K562 (cell line): ENCODE measurements around the gene CLCN2. TPM values are rescaled to one million over a fixed set of nuclear protein-coding genes. Genes with fewer than 3 reads are reported as not detected.

Experiments used
- IFI16 ChIP-seq: fragments of 250-450 bp; sonication (Bioruptor Pico); IDR thresholded peaks from 2 replicates; pipeline ENCODE4 v2.1.2; 2022; ENCODE audit warnings: mild to moderate bottlenecking, inconsistent platforms
- MCM2 ChIP-seq: fragments of 450-650 bp; IDR thresholded peaks from 2 replicates; pipeline ENCODE4 v1.6.1; 2017; ENCODE audit warnings: low read depth, mild to moderate bottlenecking
- SMAD2 ChIP-seq: fragments of 150-350 bp; IDR thresholded peaks from 2 replicates; pipeline ENCODE4 v1.6.1; 2014; ENCODE audit warnings: low read depth, mild to moderate bottlenecking, low read length
- ZNF253 ChIP-seq: fragments of 250-450 bp; sonication (Bioruptor Pico); conservative IDR thresholded peaks from 2 replicates; pipeline ENCODE4 v1.6.1; 2021; ENCODE audit warnings: mild to moderate bottlenecking
- ZNF79 ChIP-seq: fragments of 250-450 bp; sonication (Bioruptor Pico); IDR thresholded peaks from 2 replicates; pipeline ENCODE4 v1.4.0; 2020; ENCODE audit warnings: low read depth, mild to moderate bottlenecking, moderate library complexity
- polyA plus RNA-seq, 8 experiments: library from polyadenylated mRNA; depleted of rRNA in 4 of 8; stranded (reverse) in 5 of 8; unstranded in 3 of 8; fragments of >200 nt; fragmentation: Nextera tagmentation in 2 of 8; fragmentation: Illumina TruSeq in 1 of 8; extraction: Ambion mirVana in 2 of 8; extraction: Trizol in 1 of 8; gene quantifications; 2 replicates each; pipeline versions ENCODE4 v1.2.1 to v1.2.3, GENCODE V29; 2011 to 2014; ENCODE audit warnings: inconsistent platforms in 1 of 8, missing spikeins in 1 of 8
- total RNA-seq, 7 experiments: library from RNA; depleted of rRNA in 6 of 7; stranded (reverse); fragments of >200 nt in 6 of 7; fragmentation: Illumina TruSeq in 2 of 7; extraction: Trizol in 2 of 7; gene quantifications; 2 replicates each; pipeline versions ENCODE4 v1.2.1 to v1.2.3, GENCODE V29; 2011 to 2021; ENCODE audit warnings: low replicate concordance in 1 of 7
- TF ChIP-seq, protein P1 (sequence below): fragments of 450-650 bp; IDR thresholded peaks from 2 replicates; pipeline ENCODE4 v1.6.1; 2016; ENCODE audit warnings: mild to moderate bottlenecking, moderate library complexity
- TF ChIP-seq, protein P2 (sequence below): fragments of 450-650 bp; IDR thresholded peaks from 2 replicates; pipeline ENCODE4 v1.6.1; 2016; ENCODE audit warnings: low read depth

The CLCN2 gene
- total and polyA plus RNA-seq, 9 of the 15 experiments (the other 6 are each of a cell fraction or from before 2014, with no cell fraction given), result 0.10 to 14.0 (median 6.9) TPM

DNA sequence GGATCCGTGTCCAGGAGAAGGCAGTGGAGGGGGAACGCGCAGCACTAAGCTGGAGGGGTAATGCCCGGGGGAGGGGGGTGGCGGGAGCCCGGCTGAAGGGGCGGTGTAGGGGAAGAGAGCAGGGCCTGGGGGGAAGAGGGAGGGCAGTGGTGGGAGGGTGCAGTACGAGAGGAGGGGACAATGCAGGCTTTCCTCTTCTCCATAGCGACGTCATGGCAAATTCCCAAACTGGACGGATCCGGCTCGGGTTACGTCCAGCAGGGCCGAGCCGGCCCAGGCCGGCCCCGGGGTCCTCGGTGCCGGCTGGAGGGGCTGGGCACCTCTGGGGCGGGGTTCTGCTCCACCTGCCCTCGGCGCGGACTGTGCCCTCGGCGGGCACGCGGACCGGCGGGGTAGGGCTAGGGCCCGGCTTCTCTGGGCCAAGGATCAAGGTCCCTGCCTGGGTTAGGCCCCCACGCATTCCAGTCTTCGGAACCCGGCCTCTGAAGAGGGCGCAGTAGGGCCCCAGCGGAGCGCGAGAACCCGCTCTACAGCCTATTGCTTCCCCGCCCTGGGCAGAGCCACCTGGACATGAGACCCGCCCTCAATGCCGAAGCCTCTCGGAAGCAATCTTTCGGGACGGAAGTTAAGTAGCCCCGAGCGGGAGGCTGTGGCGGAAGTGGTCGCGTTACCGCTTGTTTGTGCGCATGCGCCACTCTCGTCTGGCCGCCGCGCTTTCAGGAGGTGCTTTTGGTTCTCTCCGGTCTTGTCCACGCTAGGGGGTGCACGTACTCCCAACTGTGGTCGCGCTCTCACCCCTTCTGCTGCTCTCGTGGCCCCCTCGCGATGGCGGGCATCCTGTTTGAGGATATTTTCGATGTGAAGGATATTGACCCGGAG, 1.5 kb upstream of the CLCN2 start (continued):
- TF ChIP-seq, protein P1, sequence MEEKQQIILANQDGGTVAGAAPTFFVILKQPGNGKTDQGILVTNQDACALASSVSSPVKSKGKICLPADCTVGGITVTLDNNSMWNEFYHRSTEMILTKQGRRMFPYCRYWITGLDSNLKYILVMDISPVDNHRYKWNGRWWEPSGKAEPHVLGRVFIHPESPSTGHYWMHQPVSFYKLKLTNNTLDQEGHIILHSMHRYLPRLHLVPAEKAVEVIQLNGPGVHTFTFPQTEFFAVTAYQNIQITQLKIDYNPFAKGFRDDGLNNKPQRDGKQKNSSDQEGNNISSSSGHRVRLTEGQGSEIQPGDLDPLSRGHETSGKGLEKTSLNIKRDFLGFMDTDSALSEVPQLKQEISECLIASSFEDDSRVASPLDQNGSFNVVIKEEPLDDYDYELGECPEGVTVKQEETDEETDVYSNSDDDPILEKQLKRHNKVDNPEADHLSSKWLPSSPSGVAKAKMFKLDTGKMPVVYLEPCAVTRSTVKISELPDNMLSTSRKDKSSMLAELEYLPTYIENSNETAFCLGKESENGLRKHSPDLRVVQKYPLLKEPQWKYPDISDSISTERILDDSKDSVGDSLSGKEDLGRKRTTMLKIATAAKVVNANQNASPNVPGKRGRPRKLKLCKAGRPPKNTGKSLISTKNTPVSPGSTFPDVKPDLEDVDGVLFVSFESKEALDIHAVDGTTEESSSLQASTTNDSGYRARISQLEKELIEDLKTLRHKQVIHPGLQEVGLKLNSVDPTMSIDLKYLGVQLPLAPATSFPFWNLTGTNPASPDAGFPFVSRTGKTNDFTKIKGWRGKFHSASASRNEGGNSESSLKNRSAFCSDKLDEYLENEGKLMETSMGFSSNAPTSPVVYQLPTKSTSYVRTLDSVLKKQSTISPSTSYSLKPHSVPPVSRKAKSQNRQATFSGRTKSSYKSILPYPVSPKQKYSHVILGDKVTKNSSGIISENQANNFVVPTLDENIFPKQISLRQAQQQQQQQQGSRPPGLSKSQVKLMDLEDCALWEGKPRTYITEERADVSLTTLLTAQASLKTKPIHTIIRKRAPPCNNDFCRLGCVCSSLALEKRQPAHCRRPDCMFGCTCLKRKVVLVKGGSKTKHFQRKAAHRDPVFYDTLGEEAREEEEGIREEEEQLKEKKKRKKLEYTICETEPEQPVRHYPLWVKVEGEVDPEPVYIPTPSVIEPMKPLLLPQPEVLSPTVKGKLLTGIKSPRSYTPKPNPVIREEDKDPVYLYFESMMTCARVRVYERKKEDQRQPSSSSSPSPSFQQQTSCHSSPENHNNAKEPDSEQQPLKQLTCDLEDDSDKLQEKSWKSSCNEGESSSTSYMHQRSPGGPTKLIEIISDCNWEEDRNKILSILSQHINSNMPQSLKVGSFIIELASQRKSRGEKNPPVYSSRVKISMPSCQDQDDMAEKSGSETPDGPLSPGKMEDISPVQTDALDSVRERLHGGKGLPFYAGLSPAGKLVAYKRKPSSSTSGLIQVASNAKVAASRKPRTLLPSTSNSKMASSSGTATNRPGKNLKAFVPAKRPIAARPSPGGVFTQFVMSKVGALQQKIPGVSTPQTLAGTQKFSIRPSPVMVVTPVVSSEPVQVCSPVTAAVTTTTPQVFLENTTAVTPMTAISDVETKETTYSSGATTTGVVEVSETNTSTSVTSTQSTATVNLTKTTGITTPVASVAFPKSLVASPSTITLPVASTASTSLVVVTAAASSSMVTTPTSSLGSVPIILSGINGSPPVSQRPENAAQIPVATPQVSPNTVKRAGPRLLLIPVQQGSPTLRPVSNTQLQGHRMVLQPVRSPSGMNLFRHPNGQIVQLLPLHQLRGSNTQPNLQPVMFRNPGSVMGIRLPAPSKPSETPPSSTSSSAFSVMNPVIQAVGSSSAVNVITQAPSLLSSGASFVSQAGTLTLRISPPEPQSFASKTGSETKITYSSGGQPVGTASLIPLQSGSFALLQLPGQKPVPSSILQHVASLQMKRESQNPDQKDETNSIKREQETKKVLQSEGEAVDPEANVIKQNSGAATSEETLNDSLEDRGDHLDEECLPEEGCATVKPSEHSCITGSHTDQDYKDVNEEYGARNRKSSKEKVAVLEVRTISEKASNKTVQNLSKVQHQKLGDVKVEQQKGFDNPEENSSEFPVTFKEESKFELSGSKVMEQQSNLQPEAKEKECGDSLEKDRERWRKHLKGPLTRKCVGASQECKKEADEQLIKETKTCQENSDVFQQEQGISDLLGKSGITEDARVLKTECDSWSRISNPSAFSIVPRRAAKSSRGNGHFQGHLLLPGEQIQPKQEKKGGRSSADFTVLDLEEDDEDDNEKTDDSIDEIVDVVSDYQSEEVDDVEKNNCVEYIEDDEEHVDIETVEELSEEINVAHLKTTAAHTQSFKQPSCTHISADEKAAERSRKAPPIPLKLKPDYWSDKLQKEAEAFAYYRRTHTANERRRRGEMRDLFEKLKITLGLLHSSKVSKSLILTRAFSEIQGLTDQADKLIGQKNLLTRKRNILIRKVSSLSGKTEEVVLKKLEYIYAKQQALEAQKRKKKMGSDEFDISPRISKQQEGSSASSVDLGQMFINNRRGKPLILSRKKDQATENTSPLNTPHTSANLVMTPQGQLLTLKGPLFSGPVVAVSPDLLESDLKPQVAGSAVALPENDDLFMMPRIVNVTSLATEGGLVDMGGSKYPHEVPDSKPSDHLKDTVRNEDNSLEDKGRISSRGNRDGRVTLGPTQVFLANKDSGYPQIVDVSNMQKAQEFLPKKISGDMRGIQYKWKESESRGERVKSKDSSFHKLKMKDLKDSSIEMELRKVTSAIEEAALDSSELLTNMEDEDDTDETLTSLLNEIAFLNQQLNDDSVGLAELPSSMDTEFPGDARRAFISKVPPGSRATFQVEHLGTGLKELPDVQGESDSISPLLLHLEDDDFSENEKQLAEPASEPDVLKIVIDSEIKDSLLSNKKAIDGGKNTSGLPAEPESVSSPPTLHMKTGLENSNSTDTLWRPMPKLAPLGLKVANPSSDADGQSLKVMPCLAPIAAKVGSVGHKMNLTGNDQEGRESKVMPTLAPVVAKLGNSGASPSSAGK, result peak; percentile 90
- no peak for TF ChIP-seq MCM2
- no peak for TF ChIP-seq ZNF79
- TF ChIP-seq, protein P2, sequence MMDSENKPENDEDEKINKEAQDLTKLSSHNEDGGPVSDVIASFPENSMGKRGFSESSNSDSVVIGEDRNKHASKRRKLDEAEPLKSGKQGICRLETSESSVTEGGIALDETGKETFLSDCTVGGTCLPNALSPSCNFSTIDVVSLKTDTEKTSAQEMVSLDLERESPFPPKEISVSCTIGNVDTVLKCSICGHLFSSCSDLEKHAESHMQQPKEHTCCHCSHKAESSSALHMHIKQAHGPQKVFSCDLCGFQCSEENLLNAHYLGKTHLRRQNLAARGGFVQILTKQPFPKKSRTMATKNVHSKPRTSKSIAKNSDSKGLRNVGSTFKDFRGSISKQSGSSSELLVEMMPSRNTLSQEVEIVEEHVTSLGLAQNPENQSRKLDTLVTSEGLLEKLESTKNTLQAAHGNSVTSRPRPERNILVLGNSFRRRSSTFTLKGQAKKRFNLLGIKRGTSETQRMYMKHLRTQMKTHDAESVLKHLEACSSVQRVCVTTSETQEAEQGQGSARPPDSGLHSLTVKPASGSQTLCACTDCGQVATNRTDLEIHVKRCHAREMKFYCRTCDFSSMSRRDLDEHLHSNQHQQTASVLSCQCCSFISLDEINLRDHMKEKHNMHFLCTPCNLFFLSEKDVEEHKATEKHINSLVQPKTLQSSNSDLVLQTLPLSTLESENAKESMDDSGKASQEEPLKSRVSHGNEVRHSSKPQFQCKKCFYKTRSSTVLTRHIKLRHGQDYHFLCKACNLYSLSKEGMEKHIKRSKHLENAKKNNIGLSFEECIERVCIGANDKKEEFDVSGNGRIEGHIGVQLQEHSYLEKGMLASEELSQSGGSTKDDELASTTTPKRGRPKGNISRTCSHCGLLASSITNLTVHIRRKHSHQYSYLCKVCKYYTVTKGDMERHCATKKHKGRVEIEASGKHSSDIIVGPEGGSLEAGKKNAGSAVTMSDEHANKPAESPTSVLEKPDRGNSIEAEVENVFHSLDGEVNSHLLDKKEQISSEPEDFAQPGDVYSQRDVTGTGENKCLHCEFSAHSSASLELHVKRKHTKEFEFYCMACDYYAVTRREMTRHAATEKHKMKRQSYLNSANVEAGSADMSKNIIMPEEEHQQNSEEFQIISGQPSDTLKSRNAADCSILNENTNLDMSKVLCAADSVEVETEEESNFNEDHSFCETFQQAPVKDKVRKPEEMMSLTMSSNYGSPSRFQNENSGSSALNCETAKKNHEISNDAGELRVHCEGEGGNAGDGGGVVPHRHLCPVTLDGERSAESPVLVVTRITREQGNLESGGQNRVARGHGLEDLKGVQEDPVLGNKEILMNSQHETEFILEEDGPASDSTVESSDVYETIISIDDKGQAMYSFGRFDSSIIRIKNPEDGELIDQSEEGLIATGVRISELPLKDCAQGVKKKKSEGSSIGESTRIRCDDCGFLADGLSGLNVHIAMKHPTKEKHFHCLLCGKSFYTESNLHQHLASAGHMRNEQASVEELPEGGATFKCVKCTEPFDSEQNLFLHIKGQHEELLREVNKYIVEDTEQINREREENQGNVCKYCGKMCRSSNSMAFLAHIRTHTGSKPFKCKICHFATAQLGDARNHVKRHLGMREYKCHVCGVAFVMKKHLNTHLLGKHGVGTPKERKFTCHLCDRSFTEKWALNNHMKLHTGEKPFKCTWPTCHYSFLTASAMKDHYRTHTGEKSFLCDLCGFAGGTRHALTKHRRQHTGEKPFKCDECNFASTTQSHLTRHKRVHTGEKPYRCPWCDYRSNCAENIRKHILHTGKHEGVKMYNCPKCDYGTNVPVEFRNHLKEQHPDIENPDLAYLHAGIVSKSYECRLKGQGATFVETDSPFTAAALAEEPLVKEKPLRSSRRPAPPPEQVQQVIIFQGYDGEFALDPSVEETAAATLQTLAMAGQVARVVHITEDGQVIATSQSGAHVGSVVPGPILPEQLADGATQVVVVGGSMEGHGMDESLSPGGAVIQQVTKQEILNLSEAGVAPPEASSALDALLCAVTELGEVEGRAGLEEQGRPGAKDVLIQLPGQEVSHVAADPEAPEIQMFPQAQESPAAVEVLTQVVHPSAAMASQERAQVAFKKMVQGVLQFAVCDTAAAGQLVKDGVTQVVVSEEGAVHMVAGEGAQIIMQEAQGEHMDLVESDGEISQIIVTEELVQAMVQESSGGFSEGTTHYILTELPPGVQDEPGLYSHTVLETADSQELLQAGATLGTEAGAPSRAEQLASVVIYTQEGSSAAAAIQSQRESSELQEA, result no peak
- TF ChIP-seq IFI16 (CRISPR knock-in tag), result no peak
- TF ChIP-seq SMAD2, result no peak
- TF ChIP-seq ZNF253, result no peak
